T-cell (primary cell): ENCODE data around the gene AFAP1L1. TPM values are rescaled to one million over a fixed set of nuclear protein-coding genes. Genes with fewer than 3 reads are reported as not detected.
"Not testable (repeated sequence)": the region's sequence is repeated elsewhere in the genome, so short reads cannot be mapped to it uniquely, and the experiment has no call there.

Source experiments
- ATAC-seq, 4 experiments: fragments of 200-7000 bp in 3 of 4; fragments of 150-1000 bp in 1 of 4; cut with Tn5 transposase; replicated peaks in 1 of 4; 1 replicate in 3 of 4; 2 replicates in 1 of 4; pipeline ENCODE4 v1.10.0; 2021; ENCODE audit warnings: moderate library complexity in 3 of 4, mild to moderate bottlenecking in 2 of 4, moderate number of reproducible peaks in 1 of 4
- CTCF ChIA-PET, 2 donors: fragments of 300-600 bp; sonication (Branson Sonifier 250); formaldehyde crosslinking; loops; one replicate each; lab custom pipeline; 2022; ENCODE audit warnings: antibody characterized with exemption in 2 of 2; lab: Charles Lee
- POLR2A ChIA-PET, 2 donors: fragments of 300-600 bp; sonication (Branson Sonifier 250); formaldehyde crosslinking; loops; one replicate each; lab custom pipeline; 2022; ENCODE audit warnings: antibody characterized with exemption in 2 of 2; lab: Charles Lee
- DNase-seq, 35 experiments: peaks; one replicate each; pipeline versions ENCODE4 v3.0.0 to v3.0.0-alpha.2; 2013 to 2023
- H3K27ac ChIP-seq: one replicate; pipeline ENCODE4 v1.5.1; 2013; ENCODE audit warnings: low read length
- H3K27me3 ChIP-seq, 2 experiments: replicated peaks in 1 of 2; 1 replicate in 1 of 2; 2 replicates in 1 of 2; pipeline versions ENCODE4 v1.6.1 to v1.7.0; 2013; ENCODE audit warnings: low read length in 1 of 2, mixed read lengths in 1 of 2; ENCODE audit not compliant: control insufficient read depth in 2 of 2, insufficient read depth in 2 of 2; ENCODE audit errors: extremely low read depth in 1 of 2
- H3K36me3 ChIP-seq, 2 donors: 1 replicate in 1 of 2; 2 replicates in 1 of 2; pipeline versions ENCODE4 v1.6.1 to v1.7.0; 2013; ENCODE audit warnings: low read length in 1 of 2; ENCODE audit not compliant: control insufficient read depth in 2 of 2, insufficient read depth in 1 of 2; ENCODE audit errors: extremely low read depth in 1 of 2
- H3K4me1 ChIP-seq, 2 experiments: 1 replicate in 1 of 2; 2 replicates in 1 of 2; pipeline versions ENCODE4 v1.6.1 to v1.7.0; 2013; ENCODE audit warnings: low read length in 2 of 2, mixed read lengths in 1 of 2; ENCODE audit not compliant: insufficient read depth in 2 of 2, control insufficient read depth in 1 of 2; ENCODE audit errors: extremely low read depth in 1 of 2
- H3K4me3 ChIP-seq, 2 donors: 1 replicate in 1 of 2; 2 replicates in 1 of 2; pipeline versions ENCODE4 v1.5.1 to v1.7.0; 2013; ENCODE audit warnings: mild to moderate bottlenecking in 2 of 2, low read length in 1 of 2, moderate library complexity in 1 of 2; ENCODE audit not compliant: control insufficient read depth in 1 of 2; ENCODE audit errors: extremely low read depth in 1 of 2
- H3K9me3 ChIP-seq: 2 replicates; pipeline ENCODE4 v1.7.0; 2013
- H3K27ac Mint-ChIP-seq, 2 donors: one replicate each; pipeline ENCODE4 v1.8.0; 2020 to 2021; ENCODE audit warnings: mild to moderate bottlenecking in 2 of 2, mixed read lengths in 2 of 2
- H3K27me3 Mint-ChIP-seq, 2 donors: one replicate each; pipeline ENCODE4 v1.8.0; 2021 to 2022; ENCODE audit warnings: mixed read lengths in 2 of 2
- H3K36me3 Mint-ChIP-seq: one replicate; pipeline ENCODE4 v1.8.0; 2021; ENCODE audit warnings: mixed read lengths
- H3K4me1 Mint-ChIP-seq, 3 donors: one replicate each; pipeline ENCODE4 v1.8.0; 2020 to 2022; ENCODE audit warnings: mixed read lengths in 3 of 3, mild to moderate bottlenecking in 1 of 3
- H3K4me3 Mint-ChIP-seq, 3 donors: one replicate each; pipeline ENCODE4 v1.8.0; 2020 to 2022; ENCODE audit warnings: mild to moderate bottlenecking in 3 of 3, mixed read lengths in 3 of 3, moderate library complexity in 3 of 3
- H3K9me3 Mint-ChIP-seq, 3 donors: one replicate each; pipeline ENCODE4 v1.8.0; 2020 to 2022; ENCODE audit warnings: mixed read lengths in 3 of 3
- WGBS: methylation state at CpG from one replicate; pipeline ENCODE4 v1.1.5; 2013; ENCODE audit warnings: missing lambda C conversion rate; ENCODE audit not compliant: insufficient coverage; 5-methylcytosine and 5-hydroxymethylcytosine counted together
- total RNA-seq, 35 experiments: library from RNA in 6 of 35; stranded (reverse) in 6 of 35; fragments of 120-200 nt in 1 of 35; gene quantifications; one replicate each; pipeline versions ENCODE4 v1.2.1 to v1.2.4 and lab custom pipeline; 2013 to 2026

AFAP1L1 gene
- total RNA-seq, 5 donors from 2014 or later (not counting 1 experiment from before 2014, with no cell fraction given) = 0.20 to 0.99 (median 0.50) TPM

DNA sequence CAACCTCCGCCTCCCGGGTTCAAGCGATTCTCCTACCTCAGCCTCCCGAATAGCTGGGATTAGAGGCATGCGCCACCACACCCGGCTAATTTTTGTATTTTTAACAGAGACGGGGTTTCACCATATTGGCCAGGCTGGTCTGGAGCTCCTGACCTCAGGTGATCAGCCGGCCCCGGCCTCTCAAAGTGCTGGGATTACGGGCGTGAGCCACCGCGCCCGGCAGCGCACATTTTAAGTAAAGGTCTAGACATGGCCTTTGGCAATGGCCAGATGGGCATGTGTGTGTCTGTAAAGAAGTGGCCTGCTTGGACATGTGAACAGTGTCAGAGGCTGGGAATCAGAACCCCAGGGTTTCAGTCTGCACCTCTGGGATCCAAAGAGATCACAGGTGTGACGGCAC lies 1.1 kb downstream of the AFAP1L1 start:
- H3K9me3 Mint-ChIP-seq, H3K27ac ChIP-seq, CTCF ChIA-PET, H3K27ac Mint-ChIP-seq, H3K4me3 ChIP-seq, DNase-seq, H3K9me3 ChIP-seq, ATAC-seq, H3K36me3 Mint-ChIP-seq, POLR2A ChIA-PET, H3K36me3 ChIP-seq: not testable (repeated sequence)
- H3K4me1 Mint-ChIP-seq = peaks cover 9 to 16% (median 10%) of the 10 kb centered on the region in 3 donors
- 84% methylated on average over 15 of the region's 16 CpGs for WGBS
- Histone ChIP-seq H3K27me3 (peaks cover 2 to 41% of the 10 kb centered on the region in 2 experiments), H3K4me1 (peaks cover 5 to 12% of the 10 kb centered on the region in 2 experiments)
- peaks cover 29 to 42% of the 10 kb centered on the region in 2 donors for H3K27me3 Mint-ChIP-seq
- peak overlapping the region in 1 of 3 donors; percentile 89 for H3K4me3 Mint-ChIP-seq

- DNase-seq = no peak
- no peak overlapping the region for H3K27ac Mint-ChIP-seq
- peaks cover 3% of the 10 kb centered on the region for H3K9me3 ChIP-seq
- no peak overlapping the region for H3K4me3 ChIP-seq
- H3K36me3 ChIP-seq = no peaks in the 10 kb centered on the region
- peaks cover 2 to 41% of the 10 kb centered on the region in 2 experiments for H3K27me3 ChIP-seq
- peaks cover 9 to 16% (median 10%) of the 10 kb centered on the region in 3 donors for H3K4me1 Mint-ChIP-seq
- no peak overlapping the region for H3K27ac ChIP-seq
- ChIA-PET POLR2A (no interaction called here), CTCF (no interaction called here)
- H3K4me1 ChIP-seq = peaks cover 5 to 12% of the 10 kb centered on the region in 2 experiments
- ATAC-seq = no peak
- H3K36me3 Mint-ChIP-seq = no peaks in the 10 kb centered on the region
- peaks cover 34 to 42% of the 10 kb centered on the region in 2 donors for H3K27me3 Mint-ChIP-seq
- peaks cover 4 to 10% (median 8%) of the 10 kb centered on the region in 3 donors for H3K9me3 Mint-ChIP-seq
- WGBS = no CpG with 5 or more reads among the region's 5 CpGs
- H3K4me3 Mint-ChIP-seq = peak overlapping the region in 1 of 3 donors; percentile 89
Observed at GRCh38 chr5:149273237-149273636, 1.6 kb downstream of the AFAP1L1 start.

GRCh38 chr5:149273950-149274349 lies 2.3 kb downstream of the AFAP1L1 start:
- no peak overlapping the region for H3K27ac ChIP-seq
- ChIA-PET POLR2A (interaction anchor here in 1 of 2 donors (0.7 kb wide), 1 partner anchor 84 kb away, joined by 5 read pairs; the partner anchor contains the start of gene PCYOX1L), CTCF (interaction anchor here in 1 of 2 donors (0.7 to 1.0 kb wide), 2 partner anchors 132 to 471 kb away, joined by 3 to 9 read pairs; partner anchors contain the start of gene ABLIM3)
- ATAC-seq = no peak
- Mint-ChIP-seq H3K4me3 (peak overlapping the region in 1 of 3 donors; percentile 19), H3K27me3 (peaks cover 41 to 44% of the 10 kb centered on the region in 2 donors), H3K36me3 (no peaks in the 10 kb centered on the region), H3K27ac (no peak overlapping the region), H3K4me1 (peaks cover 9 to 16% (median 10%) of the 10 kb centered on the region in 3 donors), H3K9me3 (peaks cover 0 to 4% (median 3%) of the 10 kb centered on the region in 3 donors)
- H3K4me3 ChIP-seq = no peak overlapping the region
- no peak for DNase-seq
- H3K4me1 ChIP-seq = peaks cover 5 to 12% of the 10 kb centered on the region in 2 experiments
- H3K9me3 ChIP-seq = no peaks in the 10 kb centered on the region
- WGBS = 67% methylated on average over 1 of the region's 3 CpGs
- H3K36me3 ChIP-seq = no peaks in the 10 kb centered on the region
- peaks cover 2 to 38% of the 10 kb centered on the region in 2 experiments for H3K27me3 ChIP-seq

DNA sequence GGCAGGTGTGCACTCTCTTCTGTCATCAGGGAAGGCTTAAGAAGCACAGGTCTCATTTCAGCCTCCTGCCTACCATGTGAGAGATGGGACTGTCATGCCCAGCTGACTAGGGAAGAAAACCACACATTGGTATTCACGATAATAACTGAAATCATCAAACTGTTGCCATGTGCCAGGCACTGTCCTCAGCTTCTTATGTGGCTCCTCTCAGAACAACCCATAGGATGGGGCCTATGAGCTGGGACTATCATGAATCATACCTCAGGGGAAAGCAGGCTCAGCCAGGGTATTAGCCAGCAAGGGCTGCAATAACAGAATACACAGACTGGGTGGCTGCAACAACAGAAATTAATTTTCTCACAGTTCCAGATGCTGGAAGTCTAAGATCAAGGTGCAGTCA lies 3.3 kb downstream of the AFAP1L1 start:
- DNase-seq = no peak
- H3K36me3 ChIP-seq = no peaks in the 10 kb centered on the region
- Mint-ChIP-seq H3K4me3 (no peak overlapping the region), H3K27me3 (peaks cover 42 to 43% of the 10 kb centered on the region in 2 donors), H3K9me3 (no peaks in the 10 kb centered on the region), H3K36me3 (no peaks in the 10 kb centered on the region), H3K4me1 (peaks cover 9 to 12% (median 10%) of the 10 kb centered on the region in 3 donors), H3K27ac (no peak overlapping the region)
- peaks cover 5 to 12% of the 10 kb centered on the region in 2 experiments for H3K4me1 ChIP-seq
- WGBS = no CpG with 5 or more reads among the region's 1 CpG
- no peaks in the 10 kb centered on the region for H3K9me3 ChIP-seq
- no peak overlapping the region for H3K27ac ChIP-seq
- ChIA-PET POLR2A (no interaction called here), CTCF (interaction anchor here in 1 of 2 donors (0.7 to 1.0 kb wide), 3 partner anchors 133 to 977 kb away, joined by 3 to 9 read pairs (median 6); partner anchors contain the start of gene ABLIM3)
- H3K4me3 ChIP-seq = no peak overlapping the region
- peaks cover 2 to 34% of the 10 kb centered on the region in 2 experiments for H3K27me3 ChIP-seq
- ATAC-seq = no peak

GRCh38 chr5:149277801-149278200 lies 6.1 kb downstream of the AFAP1L1 start:
- Mint-ChIP-seq H3K4me1 (no peaks in the 10 kb centered on the region), H3K27ac (no peak overlapping the region), H3K4me3 (no peak overlapping the region), H3K27me3 (peaks cover 28% of the 10 kb centered on the region in 2 donors), H3K36me3 (no peaks in the 10 kb centered on the region), H3K9me3 (no peaks in the 10 kb centered on the region)
- CTCF ChIA-PET = interaction anchor here in 1 of 2 donors (0.5 kb wide), 1 partner anchor 9 kb away, joined by 3 read pairs; no protein-coding TSS in a partner anchor
- WGBS = 68% methylated on average over 4 of the region's 4 CpGs
- ATAC-seq (no peak), DNase-seq (no peak)
- Histone ChIP-seq H3K27me3 (peaks cover 2 to 17% of the 10 kb centered on the region in 2 experiments), H3K27ac (no peak overlapping the region), H3K4me1 (no peaks in the 10 kb centered on the region), H3K36me3 (no peaks in the 10 kb centered on the region), H3K9me3 (no peaks in the 10 kb centered on the region), H3K4me3 (no peak overlapping the region)
- POLR2A ChIA-PET = interaction anchor here in 1 of 2 donors (1.0 kb wide), 1 partner anchor 12 kb away, joined by 3 read pairs; no protein-coding TSS in a partner anchor

GRCh38 chr5:149278451-149279210 lies 7.0 kb downstream of the AFAP1L1 start:
- 64% methylated on average over 3 of the region's 5 CpGs for WGBS
- peaks cover 21 to 23% of the 10 kb centered on the region in 2 donors for H3K27me3 Mint-ChIP-seq
- no peak overlapping the region for H3K4me3 Mint-ChIP-seq
- Histone ChIP-seq H3K27ac (no peak overlapping the region), H3K4me3 (no peak overlapping the region), H3K4me1 (no peaks in the 10 kb centered on the region), H3K9me3 (no peaks in the 10 kb centered on the region), H3K27me3 (peaks cover 0 to 10% of the 10 kb centered on the region in 2 experiments), H3K36me3 (no peaks in the 10 kb centered on the region)
- ChIA-PET CTCF (interaction anchor here (0.7 to 0.9 kb wide), 2 partner anchors 37 to 103 kb away, joined by 3 read pairs; no protein-coding TSS in a partner anchor), POLR2A (interaction anchor here in 1 of 2 donors (0.6 to 1.0 kb wide), 2 partner anchors 13 to 73 kb away, joined by 3 to 4 read pairs; no protein-coding TSS in a partner anchor)
- no peak overlapping the region for H3K27ac Mint-ChIP-seq
- H3K36me3 Mint-ChIP-seq = no peaks in the 10 kb centered on the region
- no peaks in the 10 kb centered on the region for H3K4me1 Mint-ChIP-seq
- ATAC-seq (no peak), DNase-seq (no peak)
- no peaks in the 10 kb centered on the region for H3K9me3 Mint-ChIP-seq
